Glutamatergic neuron (in vitro differentiated cells): Measurements from ENCODE around the gene SPIN2A. TPM values are rescaled to one million over a fixed set of nuclear protein-coding genes. Genes with fewer than 3 reads are reported as not detected.
"Not testable (repeated sequence)": the region's sequence is repeated elsewhere in the genome, so short reads cannot be mapped to it uniquely, and the experiment has no call there.

ENCODE experiments used
- DNase-seq: peaks from one replicate; pipeline ENCODE4 v3.0.0; 2022
- H3K27ac Mint-ChIP-seq: one replicate; pipeline ENCODE4 v1.8.0; 2020; ENCODE audit warnings: mild to moderate bottlenecking, mixed read lengths, inconsistent platforms; ENCODE audit not compliant: unreplicated experiment
- H3K27me3 Mint-ChIP-seq: one replicate; pipeline ENCODE4 v1.8.0; 2020; ENCODE audit warnings: mild to moderate bottlenecking, moderate library complexity, mixed read lengths, inconsistent platforms; ENCODE audit not compliant: unreplicated experiment
- H3K36me3 Mint-ChIP-seq: one replicate; pipeline ENCODE4 v1.8.0; 2020; ENCODE audit warnings: mild to moderate bottlenecking, mixed read lengths, inconsistent platforms; ENCODE audit not compliant: unreplicated experiment
- H3K4me1 Mint-ChIP-seq: one replicate; pipeline ENCODE4 v1.8.0; 2020; ENCODE audit warnings: mild to moderate bottlenecking, low read depth, mixed read lengths, inconsistent platforms; ENCODE audit not compliant: unreplicated experiment
- H3K4me3 Mint-ChIP-seq: one replicate; pipeline ENCODE4 v1.8.0; 2020; ENCODE audit warnings: mild to moderate bottlenecking, mixed read lengths, inconsistent platforms; ENCODE audit not compliant: unreplicated experiment
- H3K9me3 Mint-ChIP-seq: one replicate; pipeline ENCODE4 v1.8.0; 2020; ENCODE audit warnings: mild to moderate bottlenecking, moderate library complexity, mixed read lengths, inconsistent platforms; ENCODE audit not compliant: unreplicated experiment
- CTCF ChIP-seq: fragments of 200-600 bp; sonication (generic); IDR thresholded peaks from one replicate; pipeline ENCODE4 v1.5.0; 2021; ENCODE audit not compliant: partially characterized antibody, unreplicated experiment
- long read RNA-seq: library from polyadenylated mRNA; unstranded; transcript quantifications from one replicate; pipeline ENCODE4 v2.0.0, GENCODE V29; 2020; ENCODE audit not compliant: unreplicated experiment
- total RNA-seq: library from RNA; stranded (reverse); fragmentation: NEBNext Ultra II Directional; extraction: Animal tissue kit (Norgen Biotek cat#: 25700); gene quantifications from one replicate; pipeline ENCODE4 v1.2.1, GENCODE V29; 2021; ENCODE audit not compliant: unreplicated experiment

The SPIN2A gene
- total RNA-seq: 1.5 TPM
- long read RNA-seq: 0 reads

- not testable (repeated sequence) for H3K27me3 Mint-ChIP-seq, H3K9me3 Mint-ChIP-seq, H3K4me1 Mint-ChIP-seq, H3K36me3 Mint-ChIP-seq
- H3K27ac Mint-ChIP-seq: peak within 1 kb of the TSS; percentile 48
- peak; percentile 60 for DNase-seq
- peak within 1 kb of the TSS; percentile 85 for H3K4me3 Mint-ChIP-seq
These were observed at the start of gene SPIN2A for GRCh38 chrX:57137073-57137472. SPIN2A (minus strand) TSS chrX:57137397; CDS start chrX:57136597, 800 bp downstream.

- Mint-ChIP-seq H3K27ac (no peak overlapping the region), H3K4me3 (no peak overlapping the region), H3K27me3 (no peaks in the 10 kb centered on the region), H3K36me3 (no peaks in the 10 kb centered on the region), H3K9me3 (no peaks in the 10 kb centered on the region), H3K4me1 (no peaks in the 10 kb centered on the region)
- no peak for TF ChIP-seq CTCF
- DNase-seq: no peak
These were observed 41.4 kb upstream of the SPIN2A start for GRCh38 chrX:57178605-57179004.

- Mint-ChIP-seq H3K27ac (no peak overlapping the region), H3K4me3 (no peak overlapping the region), H3K9me3 (no peaks in the 10 kb centered on the region), H3K4me1 (no peaks in the 10 kb centered on the region), H3K27me3 (no peaks in the 10 kb centered on the region), H3K36me3 (no peaks in the 10 kb centered on the region)
- no peak for DNase-seq
- no peak for TF ChIP-seq CTCF
These were observed 39.9 kb upstream of the SPIN2A start for GRCh38 chrX:57177070-57177469.

GRCh38 chrX:57172544-57172943, 35.3 kb upstream of the SPIN2A start:
- TF ChIP-seq CTCF: no peak
- Mint-ChIP-seq H3K4me3 (no peak overlapping the region), H3K36me3 (no peaks in the 10 kb centered on the region), H3K4me1 (no peaks in the 10 kb centered on the region), H3K27me3 (no peaks in the 10 kb centered on the region), H3K9me3 (no peaks in the 10 kb centered on the region), H3K27ac (no peak overlapping the region)
- no peak for DNase-seq

- Mint-ChIP-seq H3K27ac (no peak overlapping the region), H3K4me1 (no peaks in the 10 kb centered on the region), H3K4me3 (no peak overlapping the region), H3K9me3 (peaks cover 3% of the 10 kb centered on the region), H3K36me3 (peaks cover 5% of the 10 kb centered on the region), H3K27me3 (no peaks in the 10 kb centered on the region)
- no peak for TF ChIP-seq CTCF
- peak; percentile 39 for DNase-seq
These were observed 19.3 kb upstream of the SPIN2A start for GRCh38 chrX:57156397-57157049.

- H3K27me3 Mint-ChIP-seq: no peaks in the 10 kb centered on the region
- DNase-seq: no peak
- no peak for TF ChIP-seq CTCF
- H3K4me1 Mint-ChIP-seq: no peaks in the 10 kb centered on the region
- no peak overlapping the region for H3K4me3 Mint-ChIP-seq
- H3K27ac Mint-ChIP-seq: no peak overlapping the region
- H3K9me3 Mint-ChIP-seq: peaks cover 3% of the 10 kb centered on the region
- H3K36me3 Mint-ChIP-seq: peaks cover 12% of the 10 kb centered on the region
These were observed 18.0 kb upstream of the SPIN2A start for GRCh38 chrX:57155171-57155570.

GRCh38 chrX:57152222-57152621, 15.0 kb upstream of the SPIN2A start:
- H3K36me3 Mint-ChIP-seq: peaks cover 15% of the 10 kb centered on the region
- H3K9me3 Mint-ChIP-seq, H3K4me1 Mint-ChIP-seq, DNase-seq, H3K4me3 Mint-ChIP-seq, H3K27ac Mint-ChIP-seq, H3K27me3 Mint-ChIP-seq: not testable (repeated sequence)
